NCI-H82 treated with DMSO at 0.1 percent for 48 hours (cell line): ENCODE data around the gene B3GLCT.
"Not testable (repeated sequence)": the region's sequence is repeated elsewhere in the genome, so short reads cannot be mapped to it uniquely, and the experiment has no call there.

Experiments used
- DNase-seq: peaks from one replicate; lab custom pipeline; 2025; ENCODE audit not compliant: unreplicated experiment; lab: John Stamatoyannopoulos, UW

Gene B3GLCT

DNA sequence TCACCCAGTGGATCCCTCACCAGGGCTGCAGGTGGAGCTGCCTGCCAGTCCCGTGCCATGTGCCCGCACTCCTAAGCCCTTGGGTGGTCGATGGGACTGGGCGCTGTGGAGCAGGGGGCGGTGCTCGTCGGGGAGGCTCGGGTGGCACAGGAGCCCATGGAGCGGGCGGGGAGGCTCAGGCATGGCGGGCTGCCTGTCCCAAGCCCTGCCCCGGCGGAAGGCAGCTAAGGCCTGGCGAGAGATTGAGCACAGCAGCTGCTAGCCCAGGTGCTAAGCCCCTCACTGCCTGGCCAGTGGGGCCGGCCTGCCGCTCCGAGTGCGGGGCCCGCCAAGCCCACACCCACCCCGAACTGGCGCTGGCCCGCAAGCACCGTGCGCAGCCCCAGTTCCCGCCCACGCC lies 16.8 kb upstream of the B3GLCT start:
- DNase-seq: no peak

DNA sequence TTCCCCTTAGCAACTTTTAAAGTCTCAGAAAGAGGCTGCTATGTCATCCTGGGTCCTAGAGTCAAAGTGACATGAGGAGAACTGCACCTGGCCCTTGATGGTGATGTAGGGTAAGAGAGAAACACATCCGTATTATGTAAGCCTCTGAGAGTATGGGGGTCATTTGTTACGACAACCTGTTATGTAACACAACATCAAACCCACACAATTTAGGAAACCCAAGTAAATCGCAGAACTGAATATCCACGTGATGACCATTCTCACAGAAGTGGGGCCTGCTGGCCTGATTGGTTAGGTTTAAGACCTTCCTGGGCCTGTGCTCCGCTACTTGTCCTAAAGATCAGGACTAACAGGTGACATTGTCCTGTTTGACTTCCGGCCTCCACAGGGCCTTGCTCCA lies 15.3 kb upstream of the B3GLCT start:
- DNase-seq: no peak

DNA sequence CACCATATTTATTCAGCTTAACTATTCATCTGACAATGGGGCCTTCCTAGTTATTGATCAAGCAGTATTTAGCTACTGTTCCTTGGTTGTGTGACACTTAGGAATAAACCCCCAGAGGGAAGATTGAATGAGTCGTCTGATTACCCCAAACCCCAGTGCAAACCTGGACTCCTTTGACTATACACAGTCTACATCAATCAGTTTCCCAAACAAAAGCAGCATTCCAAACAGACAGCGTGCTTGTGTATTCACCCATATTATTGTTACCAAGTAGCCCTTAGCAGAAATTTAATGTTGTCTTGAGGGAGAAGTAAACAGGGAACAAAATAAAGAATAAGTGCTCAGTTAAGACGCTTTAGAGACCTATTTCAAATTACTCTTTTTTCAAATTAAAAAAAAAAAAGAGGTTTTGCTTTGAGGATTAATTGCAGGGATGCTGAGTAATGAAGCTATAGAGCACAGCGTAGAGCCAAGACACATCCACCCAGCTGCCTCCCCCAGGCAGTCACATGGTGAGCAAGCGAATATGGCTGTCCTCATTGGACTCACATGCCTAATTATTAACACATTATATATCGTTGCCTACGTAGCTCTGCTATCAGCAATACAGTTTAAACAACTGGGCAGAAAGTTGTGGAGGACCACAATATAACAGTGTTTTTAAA lies 14.7 kb upstream of the B3GLCT start:
- no peak for DNase-seq

DNA sequence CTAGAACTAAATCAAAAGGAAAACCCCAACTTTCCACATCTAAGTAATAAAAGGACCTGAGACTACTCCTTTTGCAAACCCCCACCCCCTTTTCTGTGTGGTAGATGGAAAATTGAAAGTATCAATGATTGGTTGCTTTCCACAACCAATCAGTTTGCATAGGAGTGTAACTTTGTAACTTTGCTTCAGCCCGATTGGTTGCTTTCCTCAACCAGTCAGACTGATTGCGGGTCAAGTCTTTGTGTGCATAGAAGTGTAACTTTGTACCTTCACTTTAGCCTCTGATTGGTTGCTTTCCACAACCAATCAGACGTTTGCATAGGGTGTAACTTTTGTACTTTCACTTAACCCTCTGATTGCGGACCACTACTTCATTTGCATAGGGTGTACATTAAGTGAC lies 8.0 kb upstream of the B3GLCT start:
- no peak for DNase-seq

DNA sequence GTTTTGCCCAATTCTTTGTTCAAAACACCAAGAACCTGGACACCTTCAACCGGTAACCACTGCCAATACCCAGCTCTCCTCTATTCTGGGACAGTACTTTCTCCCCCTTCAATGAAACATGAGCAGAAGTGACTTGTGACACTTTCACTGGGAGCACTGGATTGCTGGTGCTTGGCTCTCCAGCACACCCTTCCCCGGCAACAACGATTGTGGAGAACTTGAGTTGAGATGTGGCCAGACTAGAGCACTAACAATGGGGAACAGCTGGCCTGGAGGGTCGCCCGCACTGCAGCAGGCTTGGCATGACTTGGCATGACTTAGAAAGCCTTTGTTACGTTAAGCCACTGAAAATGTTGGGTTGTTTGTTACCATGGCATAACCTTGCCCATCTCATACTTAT lies 7.5 kb upstream of the B3GLCT start:
- no peak for DNase-seq

DNA sequence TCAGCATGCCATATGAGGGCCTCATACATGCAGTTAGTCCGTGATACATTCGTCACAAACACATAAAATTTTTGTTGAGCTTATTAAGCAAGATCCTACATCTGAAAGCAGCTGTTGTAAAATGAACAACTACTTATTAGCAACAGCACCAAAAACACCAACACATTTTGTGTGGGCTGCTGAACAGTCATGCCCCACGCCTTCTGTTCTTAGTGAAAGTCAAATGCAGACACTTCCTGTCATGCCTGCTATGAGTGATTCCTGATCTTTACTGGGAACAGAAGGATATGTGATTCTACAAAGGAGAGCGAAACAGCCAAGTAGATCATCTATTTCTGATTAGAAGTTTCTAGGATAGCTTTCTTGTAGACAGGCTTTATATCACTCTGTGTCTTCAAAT lies 4.2 kb upstream of the B3GLCT start:
- DNase-seq: no peak

DNA sequence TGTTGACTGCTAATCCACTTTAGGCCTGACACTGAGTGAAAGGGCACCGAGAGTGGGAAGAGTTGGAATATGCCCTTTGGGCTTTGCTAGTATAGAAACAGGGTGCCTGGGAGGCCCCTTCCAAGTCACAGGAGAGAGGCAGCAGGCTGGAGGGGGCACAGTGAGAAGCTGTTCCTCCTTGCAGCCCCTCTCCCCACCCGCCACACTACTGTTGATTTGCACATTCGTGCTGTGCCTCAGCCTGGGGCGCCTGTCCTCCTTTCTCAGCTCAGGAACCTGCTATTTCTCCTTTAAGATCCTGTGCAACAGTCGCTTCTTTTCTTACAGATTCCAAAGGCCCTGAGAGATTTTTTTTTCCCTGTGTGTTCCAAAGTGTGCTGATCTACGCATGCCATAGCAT lies 2.8 kb upstream of the B3GLCT start:
- DNase-seq: no peak

DNA sequence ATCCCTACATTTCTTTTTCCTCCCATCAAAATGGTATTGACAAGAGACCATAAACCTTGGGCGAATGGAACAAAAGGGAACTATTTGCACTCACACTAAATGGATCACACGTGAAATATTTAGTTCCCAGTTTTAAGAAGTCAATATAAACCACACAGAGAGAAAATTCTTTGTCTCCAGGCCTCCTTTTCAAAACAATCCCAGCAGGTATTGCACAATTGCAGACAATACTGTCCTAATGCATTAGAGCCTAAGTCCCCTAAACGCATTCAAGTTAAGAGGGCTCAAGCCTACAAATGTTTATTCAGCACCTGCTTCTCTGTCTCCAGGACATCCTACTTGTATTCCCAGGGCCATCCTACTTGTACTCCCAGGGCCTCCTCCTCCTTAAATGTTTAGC lies 1.3 kb upstream of the B3GLCT start:
- no peak for DNase-seq

DNA sequence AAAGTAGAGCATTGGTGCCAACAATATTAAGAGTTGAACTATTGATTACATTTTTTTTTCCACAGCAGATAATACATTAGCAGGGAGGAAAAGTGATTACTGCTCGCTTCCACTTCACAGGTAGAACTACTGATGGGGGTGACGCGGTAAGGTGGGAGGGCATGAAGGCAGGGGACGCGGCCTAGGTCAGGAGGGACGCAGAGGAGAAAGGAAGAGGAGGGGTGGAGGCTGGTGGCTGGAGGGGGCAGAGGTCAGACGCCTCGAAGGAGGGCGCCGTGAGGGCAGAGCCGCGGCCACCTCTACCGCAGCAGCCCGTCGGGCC lies 287 bp upstream of the B3GLCT start:
- DNase-seq: no peak

DNA sequence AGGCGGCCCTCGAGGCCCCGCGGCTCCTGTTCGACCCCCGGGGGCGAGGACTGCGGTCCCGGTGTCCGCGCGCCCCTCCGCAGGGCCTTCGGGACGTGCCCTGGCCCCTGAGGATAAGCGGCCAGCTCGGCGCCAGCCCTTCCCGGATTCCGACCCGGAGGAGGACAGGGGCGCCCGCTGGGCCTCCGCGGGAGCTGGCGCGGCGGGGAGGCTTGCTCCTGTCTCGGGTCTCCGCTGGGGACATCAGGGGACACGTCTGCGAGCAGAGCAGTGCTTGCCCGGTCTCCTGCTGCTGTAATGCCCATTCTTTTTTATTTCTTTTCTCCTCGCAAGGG lies 829 bp downstream of the B3GLCT start:
- no peak for DNase-seq

DNA sequence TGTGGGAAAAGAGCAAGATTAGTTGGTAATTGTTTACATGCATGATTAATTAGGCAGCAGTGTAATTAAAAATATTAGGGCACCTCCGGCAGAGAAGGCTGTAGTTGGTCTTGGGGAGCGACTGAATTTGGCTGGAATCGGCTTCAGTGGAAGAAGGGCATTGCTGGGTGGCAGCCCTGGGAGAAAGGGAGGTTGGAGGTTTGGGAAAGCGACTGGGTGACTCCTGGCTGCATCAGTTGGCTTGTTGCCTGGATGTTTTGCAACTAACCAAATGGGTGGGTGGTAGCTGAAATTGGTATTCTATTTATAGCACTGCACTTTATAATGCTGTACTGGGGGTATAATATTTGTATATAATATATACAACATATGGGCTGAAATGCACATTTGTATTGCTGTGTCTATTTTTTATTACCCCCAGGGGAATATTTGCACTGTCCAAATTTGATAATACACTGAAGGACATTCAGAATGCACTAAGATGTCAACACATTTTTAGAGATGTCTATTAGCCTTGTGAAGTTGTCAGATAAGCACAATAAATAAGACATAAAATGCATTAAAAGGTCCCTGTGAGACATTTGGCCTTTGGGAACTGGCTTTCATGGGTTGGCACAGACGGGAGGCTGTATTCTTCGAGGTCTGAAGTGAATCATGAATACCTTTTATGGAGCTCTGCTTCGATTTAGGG lies 1.7 kb downstream of the B3GLCT start:
- no peak for DNase-seq

DNA sequence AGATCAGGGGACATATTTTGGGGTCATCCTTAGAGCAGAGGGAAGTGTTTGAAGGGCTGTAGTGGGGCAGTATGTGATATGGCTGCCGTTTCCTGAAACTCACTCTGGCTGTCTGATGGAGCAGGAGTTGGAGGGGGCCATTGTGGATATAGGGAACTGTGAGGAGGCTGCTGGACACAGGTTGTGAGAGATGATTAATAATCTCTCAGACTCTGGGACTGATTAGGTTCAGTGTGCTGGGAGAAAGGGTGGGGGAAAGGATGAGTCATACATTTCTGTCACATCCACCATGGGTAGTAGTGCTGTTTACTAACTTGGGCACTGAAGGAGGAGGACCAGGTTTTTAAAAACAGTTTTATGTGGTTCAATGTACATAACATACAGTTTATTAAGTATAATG lies 4.8 kb downstream of the B3GLCT start:
- no peak for DNase-seq

DNA sequence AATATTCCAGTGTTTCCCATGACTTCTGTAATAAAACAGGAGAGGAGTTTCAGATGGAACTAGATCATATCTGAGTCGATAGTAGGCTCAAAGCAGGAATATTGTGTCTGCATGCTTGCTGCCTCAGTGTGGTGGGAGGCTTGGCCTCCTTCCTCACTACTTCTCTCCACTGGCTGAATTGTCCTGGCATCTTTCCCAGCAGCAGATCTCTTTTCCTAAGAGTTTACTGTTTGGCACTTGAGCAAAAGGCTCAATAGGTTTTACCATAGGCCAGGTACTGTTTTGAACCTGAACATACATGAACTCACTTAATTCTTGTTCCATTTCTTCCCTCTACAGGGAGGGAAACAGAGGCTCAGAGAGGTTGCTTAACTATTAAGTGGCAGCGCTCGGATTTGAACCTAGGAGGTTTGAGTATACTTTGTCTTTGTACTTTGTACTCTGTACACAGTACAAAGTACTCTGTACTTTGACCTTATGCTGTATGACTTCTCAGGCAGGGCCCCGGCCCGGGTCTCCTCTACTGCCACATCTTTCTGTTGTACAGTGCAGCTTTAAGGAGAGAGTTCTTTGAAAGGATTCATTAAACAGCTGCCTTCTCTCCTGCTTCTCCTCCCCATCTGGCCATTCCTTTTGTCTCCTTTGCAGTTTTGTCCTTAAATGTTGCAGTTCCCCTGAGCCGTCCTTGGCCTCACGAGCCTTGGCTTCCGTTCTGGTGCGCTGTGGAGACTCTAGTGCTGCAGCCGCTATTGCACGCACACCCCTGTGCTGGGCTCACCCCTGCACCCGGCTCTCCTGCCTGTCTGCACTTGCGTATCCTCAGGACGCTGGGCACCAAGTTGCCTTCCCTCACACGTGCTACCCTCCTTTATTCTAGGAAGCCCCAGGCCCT lies 8.1 kb downstream of the B3GLCT start:
- no peak for DNase-seq

DNA sequence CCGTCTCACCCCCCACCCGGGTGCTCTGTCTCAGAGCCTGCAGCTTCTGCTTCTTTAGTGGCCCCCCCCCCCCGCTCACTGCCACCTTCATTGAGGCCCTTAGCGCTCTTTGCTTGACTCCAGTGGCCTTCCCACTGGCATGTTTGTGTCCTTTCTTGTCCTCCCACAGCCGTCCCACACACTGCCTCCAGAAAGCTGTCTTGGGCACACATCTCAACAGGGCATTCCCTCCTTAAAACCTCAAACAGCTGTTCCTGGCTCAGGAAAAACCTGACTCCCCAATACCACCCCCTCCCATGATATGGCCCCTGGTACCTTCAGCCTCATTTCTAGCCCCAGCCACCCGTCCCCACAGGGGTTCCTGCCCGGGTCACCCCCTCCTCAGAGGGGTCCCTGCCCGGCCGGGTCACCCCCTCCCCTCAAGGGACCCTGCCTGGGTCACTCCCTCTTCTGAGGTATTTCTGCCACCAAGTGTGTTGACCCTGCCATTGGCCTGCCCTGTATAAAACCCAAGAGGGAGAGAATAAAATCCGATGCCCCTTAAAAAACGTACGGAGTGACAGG lies 8.9 kb downstream of the B3GLCT start:
- DNase-seq: no peak

DNA sequence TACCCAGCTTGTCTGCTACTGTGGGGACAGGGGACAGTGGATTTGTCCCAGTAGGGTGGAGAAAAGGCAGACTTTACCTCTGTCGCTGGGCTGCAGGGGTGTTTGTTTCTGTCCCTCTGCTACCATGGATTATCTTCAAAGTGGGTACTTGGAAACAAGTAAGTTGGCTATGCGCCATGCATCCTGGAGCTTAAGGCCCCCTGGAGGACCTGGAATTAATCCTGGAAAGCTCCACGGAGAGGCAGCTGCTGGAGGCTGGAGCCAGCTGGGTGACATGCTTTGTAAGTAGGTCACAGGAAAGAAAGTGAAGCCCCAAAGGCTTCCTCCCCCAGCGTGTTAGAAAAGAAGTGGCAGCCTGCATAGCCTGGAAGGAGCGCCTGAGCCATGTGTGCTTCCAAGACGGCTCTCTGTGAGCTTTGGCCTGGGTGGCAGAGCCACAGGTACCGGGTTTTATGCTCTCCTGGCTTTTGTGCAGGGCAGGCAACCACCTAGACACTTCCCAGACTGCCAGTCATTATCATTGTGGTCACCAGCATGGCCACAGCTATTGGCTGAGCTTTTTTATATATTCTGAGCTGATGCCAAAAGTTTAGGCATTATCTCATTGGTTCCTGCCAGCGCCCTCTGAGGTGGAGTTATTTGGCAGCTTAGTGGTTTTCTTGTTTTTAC lies 9.5 kb downstream of the B3GLCT start:
- DNase-seq: peak; percentile 96

DNA sequence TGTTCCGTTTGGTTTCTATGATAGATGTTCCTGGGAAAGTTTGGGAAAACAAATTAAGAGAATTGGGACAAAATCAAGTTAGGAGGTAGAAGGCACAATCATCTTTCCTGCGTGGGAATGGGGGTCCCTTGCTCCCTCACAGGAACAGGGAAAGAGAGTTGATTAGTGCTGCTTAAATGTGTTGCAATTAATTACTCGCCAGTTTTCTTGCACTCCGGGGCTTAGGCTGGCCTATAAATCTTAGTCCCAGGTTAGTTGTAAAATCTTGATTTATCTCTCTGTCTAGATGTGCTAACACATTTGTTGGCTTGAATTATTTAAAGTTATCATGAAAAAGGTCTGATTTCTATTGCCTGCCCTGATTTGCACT lies 10.1 kb downstream of the B3GLCT start:
- no peak for DNase-seq

DNA sequence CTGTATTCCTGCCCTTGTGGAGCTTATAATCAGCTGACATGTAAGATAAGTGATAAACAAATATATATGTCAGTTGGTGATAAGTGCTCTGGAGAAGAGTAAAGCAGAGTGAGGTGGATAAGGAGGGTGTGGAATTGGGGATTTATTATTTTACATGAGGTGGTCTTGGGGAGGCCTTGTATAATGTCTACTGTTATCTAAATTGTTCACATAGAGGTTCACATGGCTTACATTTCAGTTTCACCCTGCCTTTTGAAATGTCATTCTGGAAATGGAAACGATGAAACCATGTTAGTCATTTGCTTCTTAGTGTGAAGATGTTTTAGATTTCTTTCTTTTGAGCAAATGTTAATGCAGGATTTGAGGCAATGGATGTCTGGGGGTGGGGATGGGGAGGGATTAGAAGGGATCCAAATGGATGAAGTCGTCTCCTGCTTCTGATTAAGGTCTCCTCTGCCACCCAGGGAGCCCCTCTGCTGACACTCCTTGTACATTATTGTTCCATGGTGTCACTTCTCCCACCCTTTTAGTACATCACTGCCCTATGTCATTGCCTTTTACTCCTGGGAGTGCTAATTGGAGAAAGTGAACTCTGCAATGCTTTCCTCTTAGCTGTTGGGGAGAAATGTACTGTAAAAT lies 14.0 kb downstream of the B3GLCT start:
- no peak for DNase-seq

DNA sequence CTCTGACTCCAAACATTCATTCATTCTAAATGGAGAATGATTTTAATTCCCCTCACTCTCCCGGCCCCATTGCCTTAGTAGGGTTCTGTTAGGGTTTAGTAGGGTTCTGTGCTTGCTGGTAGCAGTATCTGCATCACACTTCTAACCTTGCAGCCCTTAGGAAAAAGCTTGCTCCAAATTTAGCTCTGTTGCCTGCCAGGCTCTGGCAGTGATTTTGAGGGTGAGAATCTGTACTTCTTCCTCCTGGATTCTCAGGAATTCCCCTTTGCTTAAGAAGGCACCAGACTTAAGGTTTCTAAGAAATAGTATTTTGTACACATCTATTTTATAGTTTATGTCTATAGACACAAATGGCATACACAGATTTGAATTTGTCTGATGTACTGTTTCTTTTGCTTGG lies 14.7 kb downstream of the B3GLCT start:
- no peak for DNase-seq

DNA sequence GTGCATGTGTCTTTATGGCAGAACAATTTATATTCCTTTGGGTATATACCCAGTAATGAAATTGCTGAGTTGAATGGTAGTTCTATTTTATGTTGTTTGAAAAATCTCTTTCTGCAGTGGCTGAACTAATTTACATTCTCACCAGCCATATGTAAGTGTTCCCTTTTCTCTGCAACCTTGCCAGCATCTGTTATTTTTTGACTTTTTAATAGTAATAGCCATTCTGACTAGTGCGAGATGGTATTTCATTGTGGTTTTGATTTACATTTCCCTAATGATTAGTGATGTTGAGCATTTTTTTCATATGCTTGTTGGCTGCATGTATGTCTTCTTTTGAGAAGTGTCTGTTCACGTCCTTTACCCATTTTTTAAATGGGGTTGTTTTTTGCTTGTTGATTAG lies 17.1 kb downstream of the B3GLCT start:
- not testable (repeated sequence) for DNase-seq

DNA sequence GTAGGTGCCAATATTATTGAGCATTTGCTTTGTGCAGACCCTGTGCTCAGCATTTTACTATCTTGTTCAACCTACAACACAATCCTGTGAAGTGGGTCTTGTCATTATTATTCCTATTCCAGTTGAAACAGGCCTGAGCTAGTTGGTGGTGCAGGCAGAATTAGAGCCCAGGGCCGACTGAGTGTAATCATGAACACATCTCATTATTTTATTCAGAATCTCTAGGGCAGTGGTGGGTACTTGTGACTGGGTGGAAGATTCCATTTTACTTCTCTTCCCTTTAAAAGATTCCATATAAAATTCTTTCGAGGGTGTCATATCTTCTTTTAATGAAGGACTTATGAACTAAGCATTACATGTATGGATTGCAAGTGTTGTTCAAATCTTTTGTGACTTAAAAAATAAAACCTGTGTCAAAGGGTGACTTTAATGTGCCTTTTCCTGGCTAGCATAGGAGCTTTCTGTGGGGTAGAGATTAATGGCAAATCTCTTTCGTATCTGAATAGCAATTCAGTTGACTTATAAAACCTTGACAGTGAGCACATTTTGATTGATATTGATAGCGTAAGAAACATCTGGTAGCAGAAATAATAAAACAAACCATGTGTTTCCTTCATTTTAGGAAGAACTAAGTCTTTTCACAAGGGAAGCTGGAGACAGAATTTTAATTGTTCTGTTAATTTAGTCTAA lies 20.3 kb downstream of the B3GLCT start:
- DNase-seq: no peak

DNA sequence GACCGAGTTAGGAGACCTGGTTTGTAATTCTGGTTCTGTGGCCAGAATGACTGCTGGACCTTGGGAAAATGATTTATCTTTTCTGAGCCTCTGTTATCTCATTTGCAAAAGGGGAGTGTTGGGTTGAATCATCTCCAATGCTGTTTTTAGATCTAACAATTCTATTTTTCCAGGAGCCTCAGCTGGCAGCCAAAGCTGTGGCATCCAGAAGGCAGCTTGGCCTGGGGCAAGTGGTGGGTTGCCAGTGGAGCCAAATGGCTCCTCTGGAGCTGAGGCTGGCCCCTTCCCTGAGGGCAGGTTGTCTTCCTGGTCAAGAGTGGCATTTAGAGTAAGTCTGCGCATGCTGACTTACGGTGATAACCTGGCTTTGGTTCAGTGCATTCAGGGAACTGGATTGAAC lies 21.3 kb downstream of the B3GLCT start:
- DNase-seq: no peak
